Kidney (tissue), 14 donors: Measurements from ENCODE around the gene PATL2. TPM values are rescaled to one million over a fixed set of nuclear protein-coding genes. Genes with fewer than 3 reads are reported as not detected.
"Not testable (repeated sequence)": the region's sequence is repeated elsewhere in the genome, so short reads cannot be mapped to it uniquely, and the experiment has no call there.

Experiments
- DNase-seq, 5 donors: peaks; one replicate each; pipeline ENCODE4 v3.0.0-alpha.2; 2013 to 2020
- FAIRE-seq: peaks from 2 replicates; lab custom pipeline; 2012; peaks lifted over from hg19 to GRCh38; lab: Jason Lieb, UNC
- H3K27ac ChIP-seq, 2 donors: one replicate each; pipeline ENCODE4 v1.7.0; 2013; ENCODE audit warnings: low read depth in 2 of 2, low read length in 2 of 2, inconsistent platforms in 1 of 2
- H3K27me3 ChIP-seq: one replicate; pipeline ENCODE4 v1.7.1; 2013; ENCODE audit warnings: low read length, inconsistent platforms; ENCODE audit not compliant: control insufficient read depth, insufficient read depth
- H3K36me3 ChIP-seq, 3 donors: one replicate each; pipeline versions ENCODE4 v1.7.0 to v1.7.1; 2013; ENCODE audit warnings: low read length in 3 of 3, control low read depth in 1 of 3, inconsistent platforms in 1 of 3; ENCODE audit not compliant: insufficient read depth in 3 of 3, control insufficient read depth in 2 of 3
- H3K4me1 ChIP-seq, 3 donors: one replicate each; pipeline versions ENCODE4 v1.7.0 to v1.7.1; 2013; ENCODE audit warnings: low read length in 3 of 3, inconsistent platforms in 1 of 3, low read depth in 1 of 3; ENCODE audit not compliant: control insufficient read depth in 2 of 3, insufficient read depth in 2 of 3
- H3K4me3 ChIP-seq, 3 donors: one replicate each; pipeline versions ENCODE4 v1.7.0 to v1.8.1; 2013; ENCODE audit warnings: low read length in 3 of 3, control low read depth in 1 of 3, inconsistent platforms in 1 of 3
- H3K9ac ChIP-seq, 3 donors: one replicate each; pipeline versions ENCODE4 v1.7.0 to v1.7.1; 2013; ENCODE audit warnings: low read length in 3 of 3, control low read depth in 1 of 3, inconsistent platforms in 1 of 3
- H3K9me3 ChIP-seq, 3 donors: one replicate each; pipeline versions ENCODE4 v1.7.0 to v1.7.1; 2013; ENCODE audit warnings: low read length in 3 of 3, control low read depth in 1 of 3, inconsistent platforms in 1 of 3; ENCODE audit not compliant: control insufficient read depth in 2 of 3, insufficient read depth in 1 of 3
- CTCF ChIP-seq: IDR thresholded peaks from 3 replicates; pipeline ENCODE4 v1.5.1; 2012; ENCODE audit warnings: mild to moderate bottlenecking, moderate library complexity, borderline replicate concordance; ENCODE audit not compliant: insufficient read depth; ENCODE audit errors: extremely low read depth
- intact Hi-C: fragments of 100-400 bp; cut with DNase I; formaldehyde crosslinking; loops from one replicate; pipeline ENCODE4 v1.11.1; 2022
- polyA plus RNA-seq: library from polyadenylated mRNA; stranded (reverse); fragments of 350-450 nt; fragmentation: Illumina TruSeq; extraction: RNeasy Lipid Tissue Mini Kit (QIAGEN cat#74804); gene quantifications from one replicate; pipeline ENCODE4 v1.2.3, GENCODE V29; 2014; ENCODE audit warnings: low read depth, low replicate concordance; ENCODE audit not compliant: insufficient read depth
- total RNA-seq: library from RNA; stranded (reverse); fragmentation: NEBNext Ultra II Directional; extraction: Animal tissue kit (Norgen Biotek cat#: 25700); gene quantifications from one replicate; pipeline ENCODE4 v1.2.1, GENCODE V29; 2021
- donor health status: control.
- donor health status: control.
- donor health status: control.
- donor health status: control.
- donor health status: control.
- donor health status: DM: yes; HTN: yes; CAD: no.
- donor health status: Normal renal cell carcinoma (clear cell type).

The PATL2 gene
- total and polyA plus RNA-seq, 2 donors from 2014 or later = 0.73 to 2.1 TPM

DNA sequence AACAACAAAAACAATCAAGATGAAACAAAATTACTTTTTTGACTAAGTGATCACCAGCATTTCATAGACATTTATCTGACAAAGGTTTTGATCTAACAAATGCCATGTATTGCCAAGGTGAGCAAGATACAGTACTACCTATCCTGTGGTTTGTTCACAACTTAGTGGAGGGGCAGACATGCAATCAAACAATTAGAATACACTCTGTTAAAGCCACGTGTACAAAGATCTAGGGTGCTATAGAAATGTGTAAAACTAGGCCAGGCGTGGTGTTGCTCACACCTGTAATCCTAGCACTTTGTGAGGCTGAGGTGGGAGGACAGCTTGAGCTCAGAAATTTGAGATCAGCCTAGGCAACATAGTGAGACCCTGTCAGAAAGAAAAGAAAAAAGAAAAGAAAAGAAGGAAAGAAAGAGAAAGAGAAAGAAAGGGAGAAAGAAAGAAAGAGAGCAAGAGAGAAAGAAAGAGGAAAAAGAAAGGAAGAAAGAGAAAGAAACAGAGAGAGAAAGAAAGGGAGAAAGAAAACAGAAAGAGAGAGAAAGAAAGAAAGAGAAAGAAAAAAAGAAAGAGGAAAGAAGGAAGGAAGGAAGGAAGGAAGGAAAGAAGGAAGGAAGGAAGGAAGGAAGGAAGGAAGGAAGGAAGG lies 23.8 kb upstream of the PATL2 start:
- no peak overlapping the region for H3K27ac ChIP-seq
- DNase-seq (no peak), FAIRE-seq (no peak)
- peaks cover 0 to 5% (median 0%) of the 10 kb centered on the region in 3 donors for H3K36me3 ChIP-seq
- no peaks in the 10 kb centered on the region for H3K9me3 ChIP-seq
- no peak for TF ChIP-seq CTCF
- no peaks in the 10 kb centered on the region for H3K27me3 ChIP-seq
- H3K9ac ChIP-seq = peak overlapping the region in 1 of 3 donors; percentile 37
- H3K4me1 ChIP-seq = peaks cover 0 to 6% (median 0%) of the 10 kb centered on the region in 3 donors
- intact Hi-C loops = loop anchor here (5.0 kb wide), 1 partner anchor 73 kb away; the partner anchor contains the start of gene SPG11
- H3K4me3 ChIP-seq = no peak overlapping the region

GRCh38 chr15:44729408-44730127 lies 18.4 kb upstream of the PATL2 start:
- intact Hi-C loops = no loop called here
- DNase-seq = peak in 1 of 5 donors; percentile 80
- H3K9me3 ChIP-seq = no peaks in the 10 kb centered on the region
- peaks cover 0 to 6% (median 0%) of the 10 kb centered on the region in 3 donors for H3K4me1 ChIP-seq
- peak overlapping the region; percentile 99 for H3K27ac ChIP-seq
- FAIRE-seq = no peak
- peak overlapping the region; percentile 93 to 98 (median 98) for H3K4me3 ChIP-seq
- H3K27me3 ChIP-seq = no peaks in the 10 kb centered on the region
- no peak for TF ChIP-seq CTCF
- peaks cover 0 to 5% (median 0%) of the 10 kb centered on the region in 3 donors for H3K36me3 ChIP-seq
- peak overlapping the region; percentile 85 to 99 (median 98) for H3K9ac ChIP-seq

- H3K27me3 ChIP-seq = no peaks in the 10 kb centered on the region
- TF ChIP-seq CTCF = no peak
- H3K27ac ChIP-seq = peak overlapping the region; percentile 99
- intact Hi-C loops = no loop called here
- H3K36me3 ChIP-seq = peaks cover 0 to 5% (median 0%) of the 10 kb centered on the region in 3 donors
- peaks cover 0 to 6% (median 0%) of the 10 kb centered on the region in 3 donors for H3K4me1 ChIP-seq
- DNase-seq = peak; percentile 96 to 99 (median 98)
- H3K9ac ChIP-seq = peak overlapping the region; percentile 85 to 99 (median 98)
- H3K4me3 ChIP-seq = peak overlapping the region; percentile 93 to 98 (median 98)
- FAIRE-seq = peak; percentile 98
- no peaks in the 10 kb centered on the region for H3K9me3 ChIP-seq
Measured at GRCh38 chr15:44728576-44729407, 17.7 kb upstream of the PATL2 start.

- DNase-seq, FAIRE-seq, H3K4me1 ChIP-seq, H3K36me3 ChIP-seq, intact Hi-C loops, H3K27me3 ChIP-seq, H3K9me3 ChIP-seq: not testable (repeated sequence)
- Histone ChIP-seq H3K27ac (peak overlapping the region; percentile 99), H3K4me3 (peak overlapping the region; percentile 70 to 98 (median 93)), H3K9ac (peak overlapping the region; percentile 60 to 98 (median 85))
Measured at GRCh38 chr15:44728232-44728575, 17.1 kb upstream of the PATL2 start.
